OCI-LY3 (cell line): ENCODE results near the gene ADD1.

ENCODE experiments used
- H2AFZ ChIP-seq: fragments of 200-600, 300-600 bp; shearing (Covaris generic); 2 replicates; pipeline ENCODE4 v1.6.0; 2014; ENCODE audit warnings: antibody characterized with exemption, low read depth, low read length
- H3K27ac ChIP-seq: fragments of 200-600, 300-600 bp; sonication (generic); 2 replicates; pipeline ENCODE4 v1.5.1; 2014; ENCODE audit warnings: mild to moderate bottlenecking, low read length, moderate library complexity, mixed read lengths
- H3K27me3 ChIP-seq: fragments of 200-600, 300-600 bp; sonication (generic); 2 replicates; pipeline ENCODE4 v1.6.1; 2014; ENCODE audit warnings: low read depth, low read length, mixed read lengths
- H3K36me3 ChIP-seq: fragments of 200-600, 300-600 bp; sonication (generic); replicated peaks from 2 replicates; pipeline ENCODE3; 2014; ENCODE audit warnings: low read depth, low read length, mixed read lengths
- H3K4me1 ChIP-seq: fragments of 300-600, 200-600 bp; sonication (generic); 2 replicates; pipeline ENCODE4 v1.6.1; 2014; ENCODE audit warnings: low read length, mixed read lengths
- H3K4me2 ChIP-seq: fragments of 200-600, 300-600 bp; sonication (generic); 2 replicates; pipeline ENCODE4 v1.6.1; 2014; ENCODE audit warnings: low read length, mixed read lengths
- H3K4me3 ChIP-seq: fragments of 300-600, 200-600 bp; sonication (generic); 2 replicates; pipeline ENCODE4 v1.5.1; 2014; ENCODE audit warnings: antibody characterized with exemption, mild to moderate bottlenecking, low read length, moderate library complexity
- H3K79me2 ChIP-seq: fragments of 300-600, 200-600 bp; shearing (Covaris generic); 2 replicates; pipeline ENCODE4 v1.6.1; 2014; ENCODE audit warnings: mild to moderate bottlenecking, low read length, mixed read lengths
- H3K9ac ChIP-seq: fragments of 300-600, 200-600 bp; shearing (Covaris generic); 2 replicates; pipeline ENCODE4 v1.6.0; 2014; ENCODE audit warnings: mild to moderate bottlenecking, low read length, moderate library complexity
- H3K9me3 ChIP-seq: fragments of 200-600, 300-600 bp; shearing (Covaris generic); 2 replicates; pipeline ENCODE4 v1.6.1; 2014; ENCODE audit warnings: low read length, mixed read lengths; ENCODE audit not compliant: insufficient read depth
- H4K20me1 ChIP-seq: fragments of 200-600, 300-600 bp; sonication (generic); 2 replicates; pipeline ENCODE4 v1.6.1; 2016; ENCODE audit warnings: low read length, mixed read lengths; ENCODE audit not compliant: insufficient read depth
- EZH2phosphoT487 ChIP-seq: fragments of 200-600 bp; shearing (Covaris generic); IDR thresholded peaks from 2 replicates; pipeline ENCODE4 v1.6.1; 2018; ENCODE audit warnings: antibody characterized with exemption, mixed run types, low read depth
- TF ChIP-seq, protein P1 (sequence below): fragments of 200-600, 300-600 bp; sonication (generic); IDR thresholded peaks from 2 replicates; pipeline ENCODE4 v1.5.1; 2014; ENCODE audit warnings: antibody characterized with exemption, low read length, low read depth

Gene ADD1

DNA sequence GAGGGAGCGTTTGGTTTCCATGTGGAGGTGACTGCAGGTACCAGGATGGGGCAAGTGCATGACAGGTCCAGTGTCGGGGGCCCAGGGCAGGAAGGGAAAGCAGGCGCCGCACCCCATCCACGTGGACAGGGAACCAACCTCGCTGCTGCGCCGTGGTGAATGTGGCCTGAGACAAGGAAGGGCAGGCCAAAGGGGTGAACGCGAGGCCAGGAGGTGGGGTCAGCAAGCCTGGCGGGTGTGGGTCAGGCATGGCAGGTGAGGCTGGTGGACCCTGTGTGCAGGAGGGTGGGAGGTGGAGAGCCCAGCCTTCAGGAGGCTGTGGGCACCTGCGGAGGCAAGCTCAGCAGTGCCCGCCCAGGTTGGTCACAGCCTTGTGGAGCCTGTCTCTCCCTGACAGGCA, 36.1 kb upstream of the ADD1 start:
- H3K36me3 ChIP-seq: no peaks in the 10 kb centered on the region
- H2AFZ ChIP-seq: no peak overlapping the region
- TF ChIP-seq EZH2phosphoT487: no peak
- TF ChIP-seq, protein P1, sequence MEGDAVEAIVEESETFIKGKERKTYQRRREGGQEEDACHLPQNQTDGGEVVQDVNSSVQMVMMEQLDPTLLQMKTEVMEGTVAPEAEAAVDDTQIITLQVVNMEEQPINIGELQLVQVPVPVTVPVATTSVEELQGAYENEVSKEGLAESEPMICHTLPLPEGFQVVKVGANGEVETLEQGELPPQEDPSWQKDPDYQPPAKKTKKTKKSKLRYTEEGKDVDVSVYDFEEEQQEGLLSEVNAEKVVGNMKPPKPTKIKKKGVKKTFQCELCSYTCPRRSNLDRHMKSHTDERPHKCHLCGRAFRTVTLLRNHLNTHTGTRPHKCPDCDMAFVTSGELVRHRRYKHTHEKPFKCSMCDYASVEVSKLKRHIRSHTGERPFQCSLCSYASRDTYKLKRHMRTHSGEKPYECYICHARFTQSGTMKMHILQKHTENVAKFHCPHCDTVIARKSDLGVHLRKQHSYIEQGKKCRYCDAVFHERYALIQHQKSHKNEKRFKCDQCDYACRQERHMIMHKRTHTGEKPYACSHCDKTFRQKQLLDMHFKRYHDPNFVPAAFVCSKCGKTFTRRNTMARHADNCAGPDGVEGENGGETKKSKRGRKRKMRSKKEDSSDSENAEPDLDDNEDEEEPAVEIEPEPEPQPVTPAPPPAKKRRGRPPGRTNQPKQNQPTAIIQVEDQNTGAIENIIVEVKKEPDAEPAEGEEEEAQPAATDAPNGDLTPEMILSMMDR: no peak
- no peaks in the 10 kb centered on the region for H4K20me1 ChIP-seq
- H3K4me2 ChIP-seq: no peak overlapping the region
- H3K4me1 ChIP-seq: peaks cover 24% of the 10 kb centered on the region
- H3K79me2 ChIP-seq: peaks cover 11% of the 10 kb centered on the region
- no peak overlapping the region for H3K9ac ChIP-seq
- no peaks in the 10 kb centered on the region for H3K9me3 ChIP-seq
- no peaks in the 10 kb centered on the region for H3K27me3 ChIP-seq
- no peak overlapping the region for H3K27ac ChIP-seq
- H3K4me3 ChIP-seq: no peak overlapping the region

DNA sequence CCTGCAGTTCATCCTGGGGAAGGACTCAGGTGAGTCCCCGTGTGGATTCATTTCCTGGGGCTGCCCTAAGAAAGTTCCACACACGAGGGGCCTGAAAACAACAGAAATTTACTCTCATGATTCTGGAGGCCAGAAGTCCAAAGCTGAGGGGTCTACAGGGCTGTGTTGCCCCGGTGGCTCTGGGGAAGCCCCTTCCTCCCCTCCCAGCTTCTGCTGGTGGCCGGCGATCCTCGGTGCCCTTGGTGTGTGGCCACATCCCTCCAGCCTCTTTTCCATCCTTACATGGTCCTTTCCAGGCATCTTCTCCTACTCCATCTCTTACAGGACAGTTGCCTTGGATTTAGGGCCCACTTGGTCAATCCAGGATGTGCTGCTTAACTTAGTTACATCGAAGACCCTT, 35.6 kb upstream of the ADD1 start:
- Histone ChIP-seq H3K79me2 (peaks cover 15% of the 10 kb centered on the region), H3K4me3 (no peak overlapping the region), H3K27me3 (no peaks in the 10 kb centered on the region), H3K36me3 (no peaks in the 10 kb centered on the region), H3K4me2 (no peak overlapping the region), H3K4me1 (peaks cover 27% of the 10 kb centered on the region), H3K9ac (no peak overlapping the region), H4K20me1 (no peaks in the 10 kb centered on the region), H3K9me3 (no peaks in the 10 kb centered on the region), H2AFZ (no peak overlapping the region), H3K27ac (no peak overlapping the region)
- TF ChIP-seq, protein P1: no peak
- no peak for TF ChIP-seq EZH2phosphoT487

- no peaks in the 10 kb centered on the region for H3K27me3 ChIP-seq
- H3K4me3 ChIP-seq: no peak overlapping the region
- H3K9ac ChIP-seq: no peak overlapping the region
- no peak for TF ChIP-seq EZH2phosphoT487
- TF ChIP-seq, protein P1: no peak
- H3K27ac ChIP-seq: no peak overlapping the region
- no peak overlapping the region for H2AFZ ChIP-seq
- peaks cover 27% of the 10 kb centered on the region for H3K79me2 ChIP-seq
- H3K4me1 ChIP-seq: peaks cover 36% of the 10 kb centered on the region
- no peaks in the 10 kb centered on the region for H3K36me3 ChIP-seq
- no peaks in the 10 kb centered on the region for H4K20me1 ChIP-seq
- H3K4me2 ChIP-seq: no peak overlapping the region
- H3K9me3 ChIP-seq: no peaks in the 10 kb centered on the region
Measured at GRCh38 chr4:2809610-2810180, 33.9 kb upstream of the ADD1 start.

DNA sequence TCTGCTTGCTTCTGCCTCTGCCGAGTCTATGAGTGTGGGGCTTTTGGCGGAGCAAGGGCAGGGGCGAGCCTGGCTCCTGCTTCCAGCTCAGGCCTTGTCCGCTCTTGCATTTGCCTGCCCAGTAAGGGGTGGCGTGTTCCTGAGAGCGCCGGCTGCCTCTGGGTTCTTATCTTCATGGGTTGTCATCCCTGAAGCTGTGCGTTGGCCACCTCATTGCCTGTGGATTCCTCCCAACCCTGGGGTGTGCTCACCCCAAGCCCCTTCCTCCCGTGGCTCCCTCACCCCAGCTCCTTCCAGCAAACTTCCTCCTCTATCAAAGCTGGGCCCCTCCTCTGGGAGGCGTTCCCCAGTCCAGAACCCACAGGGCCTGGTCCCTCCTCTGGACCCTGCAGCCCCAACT, 33.3 kb upstream of the ADD1 start:
- no peaks in the 10 kb centered on the region for H3K36me3 ChIP-seq
- H3K79me2 ChIP-seq: peaks cover 27% of the 10 kb centered on the region
- H3K4me3 ChIP-seq: no peak overlapping the region
- H3K27me3 ChIP-seq: no peaks in the 10 kb centered on the region
- no peaks in the 10 kb centered on the region for H3K9me3 ChIP-seq
- TF ChIP-seq EZH2phosphoT487: no peak
- TF ChIP-seq, protein P1: no peak
- H3K9ac ChIP-seq: no peak overlapping the region
- H3K4me2 ChIP-seq: no peak overlapping the region
- H3K4me1 ChIP-seq: peaks cover 40% of the 10 kb centered on the region
- no peak overlapping the region for H2AFZ ChIP-seq
- H3K27ac ChIP-seq: no peak overlapping the region
- no peaks in the 10 kb centered on the region for H4K20me1 ChIP-seq
